Measurements from ENCODE around the gene CERS6.

The CERS6 gene

GRCh38 chr2:168748461-168748860 lies 292.4 kb downstream of the CERS6 start:
- peaks cover 4% of the 10 kb centered on the region for H3K4me1 ChIP-seq
- H3K79me2 ChIP-seq: no peaks in the 10 kb centered on the region
- H3K9ac ChIP-seq: no peak overlapping the region
- H3K9me3 ChIP-seq (ENCODE audit: control insufficient read depth, low read length): no peaks in the 10 kb centered on the region
- H3K4me2 ChIP-seq (ENCODE audit: low read length): no peak overlapping the region
- H3K36me3 ChIP-seq (ENCODE audit: control insufficient read depth, insufficient read depth, low read length): no peaks in the 10 kb centered on the region
- no peak overlapping the region for H3K27ac ChIP-seq
- no peak overlapping the region for H3K4me3 ChIP-seq (ENCODE audit: low read depth, low read length)
- H3K27me3 ChIP-seq (ENCODE audit: control insufficient read depth, insufficient read depth, low read length): no peaks in the 10 kb centered on the region
- no peak overlapping the region for H2AFZ ChIP-seq
- no peak for TF ChIP-seq CTCF (IDR thresholded peaks at IDR 0.05)

- H3K9ac ChIP-seq: no peak overlapping the region
- no peak overlapping the region for H2AFZ ChIP-seq
- H3K27ac ChIP-seq: no peak overlapping the region
- no peaks in the 10 kb centered on the region for H3K79me2 ChIP-seq
- H3K4me3 ChIP-seq (ENCODE audit: low read depth, low read length): no peak overlapping the region
- H3K36me3 ChIP-seq (ENCODE audit: control insufficient read depth, insufficient read depth, low read length): no peaks in the 10 kb centered on the region
- no peak for TF ChIP-seq CTCF (IDR thresholded peaks at IDR 0.05)
- peaks cover 4% of the 10 kb centered on the region for H3K4me1 ChIP-seq
- H3K4me2 ChIP-seq (ENCODE audit: low read length): no peak overlapping the region
- no peaks in the 10 kb centered on the region for H3K9me3 ChIP-seq (ENCODE audit: control insufficient read depth, low read length)
- no peaks in the 10 kb centered on the region for H3K27me3 ChIP-seq (ENCODE audit: control insufficient read depth, insufficient read depth, low read length)
These were observed 293.2 kb downstream of the CERS6 start for GRCh38 chr2:168749297-168749696.

- no peak overlapping the region for H3K27ac ChIP-seq
- H3K9ac ChIP-seq: no peak overlapping the region
- no peak overlapping the region for H2AFZ ChIP-seq
- TF ChIP-seq CTCF (IDR thresholded peaks at IDR 0.05): no peak
- no peak overlapping the region for H3K4me2 ChIP-seq (ENCODE audit: low read length)
- no peaks in the 10 kb centered on the region for H3K79me2 ChIP-seq
- no peaks in the 10 kb centered on the region for H3K9me3 ChIP-seq (ENCODE audit: control insufficient read depth, low read length)
- H3K4me1 ChIP-seq: peaks cover 4% of the 10 kb centered on the region
- H3K4me3 ChIP-seq (ENCODE audit: low read depth, low read length): no peak overlapping the region
- H3K27me3 ChIP-seq (ENCODE audit: control insufficient read depth, insufficient read depth, low read length): no peaks in the 10 kb centered on the region
- no peaks in the 10 kb centered on the region for H3K36me3 ChIP-seq (ENCODE audit: control insufficient read depth, insufficient read depth, low read length)
These were observed 295.1 kb downstream of the CERS6 start for GRCh38 chr2:168751104-168751740.

- Histone ChIP-seq H3K4me1 (peaks cover 4% of the 10 kb centered on the region), H3K9me3 (ENCODE audit: control insufficient read depth, low read length) (no peaks in the 10 kb centered on the region), H3K79me2 (no peaks in the 10 kb centered on the region), H3K4me2 (ENCODE audit: low read length) (no peak overlapping the region), H3K4me3 (ENCODE audit: low read depth, low read length) (no peak overlapping the region), H3K27ac (no peak overlapping the region), H3K9ac (no peak overlapping the region), H3K27me3 (ENCODE audit: control insufficient read depth, insufficient read depth, low read length) (no peaks in the 10 kb centered on the region), H3K36me3 (ENCODE audit: control insufficient read depth, insufficient read depth, low read length) (no peaks in the 10 kb centered on the region), H2AFZ (no peak overlapping the region)
- no peak for TF ChIP-seq CTCF (IDR thresholded peaks at IDR 0.05)
These were observed 296.3 kb downstream of the CERS6 start for GRCh38 chr2:168752361-168752760.

- no peaks in the 10 kb centered on the region for H3K36me3 ChIP-seq (ENCODE audit: control insufficient read depth, insufficient read depth, low read length)
- peaks cover 4% of the 10 kb centered on the region for H3K4me1 ChIP-seq
- no peak overlapping the region for H2AFZ ChIP-seq
- H3K4me3 ChIP-seq (ENCODE audit: low read depth, low read length): no peak overlapping the region
- no peaks in the 10 kb centered on the region for H3K27me3 ChIP-seq (ENCODE audit: control insufficient read depth, insufficient read depth, low read length)
- no peak for TF ChIP-seq CTCF (IDR thresholded peaks at IDR 0.05)
- H3K9me3 ChIP-seq (ENCODE audit: control insufficient read depth, low read length): no peaks in the 10 kb centered on the region
- H3K9ac ChIP-seq: no peak overlapping the region
- no peak overlapping the region for H3K27ac ChIP-seq
- no peak overlapping the region for H3K4me2 ChIP-seq (ENCODE audit: low read length)
- H3K79me2 ChIP-seq: no peaks in the 10 kb centered on the region
These were observed 297.8 kb downstream of the CERS6 start for GRCh38 chr2:168753765-168754329.

Measured in parathyroid adenoma (tissue), 2 donors.